Measurements from ENCODE around the gene CST6.
A peak's percentile ranks its signal among the peaks of the same experiment; 100 is the strongest.

CST6 gene, protein sequence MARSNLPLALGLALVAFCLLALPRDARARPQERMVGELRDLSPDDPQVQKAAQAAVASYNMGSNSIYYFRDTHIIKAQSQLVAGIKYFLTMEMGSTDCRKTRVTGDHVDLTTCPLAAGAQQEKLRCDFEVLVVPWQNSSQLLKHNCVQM

DNA sequence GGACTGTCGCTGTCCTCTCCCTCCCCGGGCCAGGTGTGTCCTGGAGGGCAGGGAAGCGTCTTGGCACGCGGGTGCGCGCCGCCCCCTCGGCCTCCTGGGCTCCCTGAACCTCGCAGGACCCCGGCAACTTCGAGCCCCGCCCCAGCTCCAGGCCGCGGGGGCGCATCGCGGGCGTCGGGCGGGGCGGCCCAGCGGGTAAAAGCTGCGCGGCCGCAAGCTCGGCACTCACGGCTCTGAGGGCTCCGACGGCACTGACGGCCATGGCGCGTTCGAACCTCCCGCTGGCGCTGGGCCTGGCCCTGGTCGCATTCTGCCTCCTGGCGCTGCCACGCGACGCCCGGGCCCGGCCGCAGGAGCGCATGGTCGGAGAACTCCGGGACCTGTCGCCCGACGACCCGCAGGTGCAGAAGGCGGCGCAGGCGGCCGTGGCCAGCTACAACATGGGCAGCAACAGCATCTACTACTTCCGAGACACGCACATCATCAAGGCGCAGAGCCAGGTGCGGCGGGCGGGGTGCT, at the start of gene CST6:
CST6 (plus strand) TSS at position 224 of the 519 bp plus-strand sequence; CDS start at position 261, 37 bp downstream.
- no peak for DNase-seq (ENCODE audit: low spot score)

DNA sequence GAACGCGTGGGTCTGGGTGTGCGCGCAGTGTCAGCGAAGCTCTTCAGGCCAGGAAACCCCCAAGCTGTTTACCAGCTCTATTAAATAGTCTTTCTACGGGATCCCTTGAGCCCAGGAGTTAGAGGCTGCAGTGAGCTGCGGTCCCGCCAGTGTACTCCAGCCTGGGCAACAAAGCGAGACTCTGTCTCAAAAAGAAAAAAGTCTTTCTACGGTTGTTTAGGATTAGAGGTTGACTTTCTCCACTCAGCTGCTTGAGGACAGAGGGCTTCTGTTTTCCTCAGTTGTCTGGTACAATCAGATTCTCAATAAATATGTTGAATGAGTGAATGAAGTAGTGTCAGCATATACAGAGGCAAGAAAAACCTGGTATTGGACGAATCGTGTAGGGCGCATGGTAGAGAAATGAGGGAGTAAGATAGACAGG, 49.7 kb upstream of the CST6 start:
- DNase-seq (ENCODE audit: low spot score), result no peak

DNA sequence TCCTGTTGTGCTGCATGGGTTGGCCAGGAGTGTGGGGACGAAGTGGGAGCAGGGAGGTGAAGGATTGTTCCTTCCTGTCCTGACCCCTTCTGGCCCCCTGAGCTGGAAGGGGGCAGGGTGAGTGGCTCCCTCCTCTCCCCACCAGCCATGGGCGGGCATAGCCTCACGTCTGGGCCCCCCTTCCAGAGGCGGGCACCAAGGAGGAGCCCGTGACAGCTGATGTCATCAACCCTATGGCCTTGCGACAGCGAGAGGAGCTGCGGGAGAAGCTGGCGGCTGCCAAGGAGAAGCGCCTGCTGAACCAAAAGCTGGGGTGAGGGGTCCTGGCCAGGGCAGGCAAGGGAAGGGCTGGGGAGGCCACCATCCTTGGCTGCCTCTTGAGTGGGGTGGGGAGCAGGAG, 46.9 kb upstream of the CST6 start:
- DNase-seq (ENCODE audit: low spot score), result no peak

DNA sequence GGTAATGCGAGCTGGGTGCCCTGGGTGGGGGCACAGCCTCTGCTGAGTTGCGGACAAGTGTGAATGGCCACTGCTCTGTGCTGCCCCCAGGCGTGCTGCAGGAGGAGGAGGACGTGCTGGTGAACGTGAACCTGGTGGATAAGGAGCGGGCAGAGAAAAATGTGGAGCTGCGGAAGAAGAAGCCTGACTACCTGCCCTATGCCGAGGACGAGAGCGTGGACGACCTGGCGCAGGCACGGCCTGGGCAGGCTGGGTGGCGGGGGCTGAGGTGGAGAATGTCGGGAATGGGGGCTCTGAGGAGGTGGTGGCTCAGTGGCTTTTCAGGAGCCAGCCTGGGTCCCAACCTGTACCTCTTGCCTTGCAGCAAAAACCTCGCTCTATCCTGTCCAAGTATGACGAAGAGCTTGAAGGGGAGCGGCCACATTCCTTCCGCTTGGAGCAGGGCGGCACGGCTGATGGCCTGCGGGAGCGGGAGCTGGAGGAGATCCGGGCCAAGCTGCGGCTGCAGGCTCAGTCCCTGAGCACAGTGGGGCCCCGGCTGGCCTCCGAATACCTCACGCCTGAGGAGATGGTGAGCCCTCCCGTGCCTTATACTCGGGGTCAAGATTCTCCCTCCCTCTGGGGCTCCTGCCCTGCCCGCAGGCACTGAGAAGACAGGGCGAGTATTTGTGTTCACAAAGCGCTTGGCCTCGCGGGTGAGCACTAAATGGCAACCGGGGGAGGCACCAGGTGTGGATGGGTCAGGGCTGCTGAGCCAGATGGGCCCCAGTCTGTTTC, 45.6 kb upstream of the CST6 start:
- DNase-seq (ENCODE audit: low spot score), result no peak

DNA sequence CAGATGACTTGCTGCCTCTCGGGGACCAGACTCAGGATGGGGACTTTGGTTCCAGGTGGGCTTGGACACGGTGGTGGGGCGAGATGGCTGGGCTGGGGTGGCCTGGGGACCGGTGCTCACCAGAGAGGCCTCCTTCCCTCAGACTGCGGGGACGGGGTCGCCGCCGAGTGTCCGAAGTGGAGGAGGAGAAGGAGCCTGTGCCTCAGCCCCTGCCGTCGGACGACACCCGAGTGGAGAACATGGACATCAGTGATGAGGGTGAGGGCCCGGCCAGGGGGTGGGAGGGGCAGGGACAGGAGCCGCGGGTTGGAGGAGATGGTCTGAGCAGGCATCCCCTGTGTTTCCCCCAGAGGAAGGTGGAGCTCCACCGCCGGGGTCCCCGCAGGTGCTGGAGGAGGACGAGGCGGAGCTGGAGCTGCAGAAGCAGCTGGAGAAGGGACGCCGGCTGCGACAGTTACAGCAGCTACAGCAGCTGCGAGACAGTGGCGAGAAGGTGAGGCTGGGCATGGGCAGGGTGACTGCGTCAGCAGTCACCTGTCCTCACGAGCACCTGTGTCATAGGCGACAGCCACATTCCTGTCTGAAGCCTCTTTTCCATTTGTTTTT, 44.4 kb upstream of the CST6 start:
- no peak for DNase-seq (ENCODE audit: low spot score)

DNA sequence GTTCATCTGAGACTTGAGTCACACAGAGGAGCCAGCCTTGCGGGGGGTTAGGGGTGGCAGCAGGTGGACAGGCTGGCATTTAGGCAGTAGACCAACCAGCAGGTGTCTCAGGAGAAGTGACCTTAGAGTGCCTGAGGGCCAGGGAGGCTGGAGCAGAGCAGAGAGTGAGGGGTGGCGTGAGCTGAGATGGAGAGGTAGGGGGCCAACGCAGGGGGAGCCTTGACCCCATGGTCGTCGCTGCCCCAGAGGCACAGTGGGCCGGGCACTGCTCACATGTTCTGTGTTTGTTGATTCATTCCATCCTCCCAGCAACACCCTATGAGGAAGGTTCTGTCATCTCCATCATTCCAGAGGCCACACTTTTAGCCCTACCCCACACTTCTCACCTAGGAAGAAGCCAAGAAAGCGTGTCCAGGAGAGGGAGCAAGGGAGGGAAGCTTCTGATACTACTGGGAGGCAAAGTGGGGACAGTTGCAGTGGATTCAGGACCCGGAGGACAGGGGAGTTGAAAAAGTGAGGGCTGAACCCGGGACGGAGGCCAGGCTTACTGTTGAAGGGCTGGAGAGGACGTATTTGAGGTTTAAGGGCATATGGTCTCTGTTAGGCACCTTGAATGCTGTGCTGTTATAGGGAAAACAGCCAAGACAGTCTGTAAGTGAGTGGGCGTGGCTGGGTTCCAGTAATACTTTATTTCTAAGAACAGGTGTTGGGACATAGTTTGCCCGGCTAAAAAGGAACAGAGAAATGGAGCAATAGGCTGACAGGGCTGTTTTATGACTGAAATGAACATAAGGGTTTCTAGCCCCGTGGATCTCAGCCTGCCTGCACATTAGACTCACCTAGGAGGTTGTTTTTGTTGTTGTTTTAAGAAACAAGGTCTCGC, 43.0 kb upstream of the CST6 start:
- DNase-seq (ENCODE audit: low spot score), result no peak

DNA sequence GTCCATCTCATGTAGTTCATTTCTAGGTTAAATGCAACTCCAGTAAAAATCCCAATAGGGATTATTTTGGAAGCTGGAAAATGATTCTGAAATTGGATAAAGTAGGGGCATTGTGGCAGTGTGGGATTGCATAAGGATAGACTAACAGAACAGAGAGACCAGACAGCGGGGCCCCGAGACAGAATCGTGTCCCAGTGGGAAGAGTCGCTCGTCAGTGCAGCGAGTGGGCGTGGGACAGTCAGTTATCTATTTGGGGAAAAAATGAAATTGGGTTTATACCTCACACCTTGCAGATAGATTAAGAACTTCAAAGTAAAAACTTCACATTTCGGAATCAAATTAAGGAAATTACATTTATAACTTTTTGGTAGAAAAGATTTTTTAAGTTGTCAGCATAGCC, 39.7 kb upstream of the CST6 start:
- DNase-seq (ENCODE audit: low spot score), result no peak

DNA sequence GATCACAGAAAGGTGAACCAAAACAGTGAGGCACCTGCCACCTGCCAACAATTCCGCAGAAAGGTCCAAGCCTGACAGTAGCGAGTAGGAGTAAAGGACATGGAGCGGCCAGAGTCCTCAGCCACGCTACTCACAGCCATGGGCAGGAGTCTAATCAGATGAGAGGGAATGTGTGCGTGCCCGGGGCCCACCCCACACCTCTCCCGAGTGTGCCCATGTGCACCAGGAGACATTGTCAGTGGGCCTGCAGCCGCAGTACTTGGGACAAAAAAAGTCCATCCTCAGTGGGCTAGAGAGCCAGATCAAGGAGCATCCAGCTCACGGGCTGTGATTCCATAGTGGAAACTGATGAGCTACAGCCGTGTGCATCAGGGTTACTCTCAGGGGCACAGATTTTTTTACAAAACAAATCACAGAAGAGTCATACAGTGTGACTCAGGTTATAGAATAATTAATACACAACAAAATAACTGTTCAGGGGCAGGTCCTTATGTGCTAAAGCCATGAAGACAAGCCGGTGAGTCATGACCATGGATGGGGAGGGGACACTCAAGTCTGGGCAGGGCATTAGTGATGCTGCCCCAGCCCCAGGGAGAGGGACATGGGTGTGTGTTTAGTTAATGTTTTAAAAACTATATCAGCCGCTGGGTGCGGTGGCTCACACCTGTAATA, 38.2 kb upstream of the CST6 start:
- no peak for DNase-seq (ENCODE audit: low spot score)

DNA sequence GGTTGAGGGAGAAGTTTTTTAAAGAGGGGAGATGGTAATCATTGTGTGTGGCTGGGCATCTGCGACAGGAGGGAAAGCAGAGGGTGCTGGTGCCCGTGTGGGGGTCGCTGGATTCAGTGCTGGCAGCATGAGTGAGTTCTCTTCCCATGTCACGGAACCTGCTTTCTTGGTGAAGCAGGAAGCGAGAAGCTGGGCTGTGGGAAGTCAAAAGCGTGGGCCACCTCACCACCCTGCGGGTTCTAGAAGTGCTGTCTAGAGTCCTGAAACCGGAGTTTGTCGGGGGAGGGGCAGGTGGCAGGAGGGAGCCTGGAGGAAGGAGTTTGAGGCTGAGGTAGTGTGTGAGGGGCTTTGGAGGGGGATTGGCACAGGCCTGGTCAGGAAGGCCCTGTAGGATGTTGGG, 36.0 kb upstream of the CST6 start:
- no peak for DNase-seq (ENCODE audit: low spot score)

DNA sequence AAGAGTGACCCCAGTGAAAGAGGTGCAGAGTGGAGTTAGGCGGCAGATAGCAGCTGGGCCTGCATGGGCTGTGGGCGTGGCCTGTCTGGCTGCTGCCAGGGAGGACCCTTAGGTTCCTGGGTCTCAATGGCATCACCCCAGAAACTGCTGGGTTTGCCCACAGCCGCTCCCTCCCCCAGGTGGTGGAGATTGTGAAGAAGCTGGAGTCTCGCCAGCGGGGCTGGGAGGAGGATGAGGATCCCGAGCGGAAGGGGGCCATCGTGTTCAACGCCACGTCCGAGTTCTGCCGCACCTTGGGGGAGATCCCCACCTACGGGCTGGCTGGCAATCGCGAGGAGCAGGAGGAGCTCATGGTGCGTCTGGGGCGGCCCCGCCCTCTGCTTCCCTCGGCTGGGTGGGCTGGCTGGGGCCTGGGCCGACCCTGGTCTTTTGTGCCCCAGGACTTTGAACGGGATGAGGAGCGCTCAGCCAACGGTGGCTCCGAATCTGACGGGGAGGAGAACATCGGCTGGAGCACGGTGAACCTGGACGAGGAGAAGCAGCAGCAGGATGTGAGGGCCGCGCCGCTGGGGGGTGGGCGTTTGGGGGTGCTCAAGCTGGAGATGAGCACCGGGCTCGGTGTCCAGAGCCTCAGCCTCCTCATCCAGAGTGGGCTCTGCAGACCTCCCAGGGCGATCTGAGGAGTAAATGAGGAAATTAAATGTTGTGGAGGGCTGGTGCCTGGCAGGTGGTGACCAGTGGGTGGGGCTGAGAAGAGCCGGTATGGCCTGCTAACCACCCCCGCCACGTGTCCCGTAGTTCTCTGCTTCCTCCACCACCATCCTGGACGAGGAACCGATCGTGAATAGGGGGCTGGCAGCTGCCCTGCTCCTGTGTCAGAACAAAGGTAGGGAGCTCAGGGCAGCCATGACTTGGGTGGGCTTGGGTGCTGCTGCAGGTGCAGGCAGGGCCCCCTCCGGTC, 35.3 kb upstream of the CST6 start:
- DNase-seq (ENCODE audit: low spot score), result peak; percentile 5

DNA sequence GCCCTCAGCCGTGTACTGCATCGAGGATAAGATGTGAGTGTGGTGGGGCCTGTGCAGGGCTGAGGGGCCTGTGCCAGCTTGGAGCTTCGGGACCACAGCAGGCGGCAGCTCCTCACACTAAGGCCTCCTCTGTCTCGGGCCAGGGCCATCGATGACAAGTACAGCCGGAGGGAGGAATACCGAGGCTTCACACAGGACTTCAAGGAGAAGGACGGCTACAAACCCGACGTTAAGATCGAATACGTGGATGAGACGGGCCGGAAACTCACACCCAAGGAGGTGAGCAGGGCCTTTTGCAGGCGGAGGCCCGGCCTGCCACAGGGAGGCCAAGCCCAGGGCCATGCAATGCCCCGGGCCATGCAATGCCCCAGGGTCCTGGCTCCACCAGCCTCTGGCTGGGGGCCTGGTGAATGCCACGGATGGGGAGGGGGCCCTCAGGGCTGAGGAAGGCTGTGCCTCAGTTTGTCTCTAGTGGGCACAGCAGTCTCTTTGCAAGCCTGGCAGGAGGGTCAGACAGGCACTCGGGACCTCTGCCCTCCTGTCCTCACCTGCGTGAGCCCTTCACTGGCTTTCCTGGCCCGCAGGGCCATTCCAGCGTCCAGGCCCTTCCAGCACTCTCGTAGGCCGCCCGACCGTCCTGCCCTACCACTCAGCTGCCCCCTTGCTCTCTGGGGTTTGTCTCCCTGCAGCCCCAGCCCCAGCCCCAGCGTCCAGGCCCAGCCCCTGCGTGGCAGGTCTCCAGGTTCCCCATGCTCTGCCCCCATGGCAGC, 34.0 kb upstream of the CST6 start:
- peak; percentile 3 for DNase-seq (ENCODE audit: low spot score)

DNA sequence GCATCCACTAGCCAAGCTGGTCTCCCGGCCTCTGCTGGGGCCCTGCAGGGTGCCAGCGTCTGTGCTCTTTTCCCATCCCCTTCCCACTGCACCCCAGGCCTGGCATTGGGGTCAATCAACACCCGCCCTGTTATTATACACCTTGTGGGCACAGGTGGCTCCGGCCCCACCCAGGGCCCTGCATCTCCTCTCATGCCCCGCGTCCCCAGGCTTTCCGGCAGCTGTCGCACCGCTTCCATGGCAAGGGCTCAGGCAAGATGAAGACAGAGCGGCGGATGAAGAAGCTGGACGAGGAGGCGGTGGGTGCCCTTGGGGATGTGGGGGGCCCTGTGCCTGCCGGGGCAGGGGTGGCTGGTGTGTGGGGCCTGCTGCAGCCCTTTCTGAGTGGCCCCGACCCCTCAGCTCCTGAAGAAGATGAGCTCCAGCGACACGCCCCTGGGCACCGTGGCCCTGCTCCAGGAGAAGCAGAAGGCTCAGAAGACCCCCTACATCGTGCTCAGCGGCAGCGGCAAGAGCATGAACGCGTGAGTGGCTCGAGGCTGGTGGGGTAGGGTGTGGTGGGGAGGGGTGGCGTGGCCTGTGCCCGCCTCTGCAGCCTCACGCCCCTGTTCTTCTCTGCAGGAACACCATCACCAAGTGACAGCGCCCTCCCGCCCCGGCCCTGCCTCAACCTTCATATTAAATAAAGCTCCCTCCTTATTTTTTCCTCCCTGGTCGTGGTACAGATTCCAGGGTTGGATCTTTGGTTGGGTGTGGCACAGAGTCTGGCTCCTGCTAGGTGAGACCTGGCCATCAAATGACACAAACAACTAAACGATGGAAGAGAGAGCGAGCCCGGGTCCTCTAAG, 33.2 kb upstream of the CST6 start:
- DNase-seq (ENCODE audit: low spot score), result no peak

DNA sequence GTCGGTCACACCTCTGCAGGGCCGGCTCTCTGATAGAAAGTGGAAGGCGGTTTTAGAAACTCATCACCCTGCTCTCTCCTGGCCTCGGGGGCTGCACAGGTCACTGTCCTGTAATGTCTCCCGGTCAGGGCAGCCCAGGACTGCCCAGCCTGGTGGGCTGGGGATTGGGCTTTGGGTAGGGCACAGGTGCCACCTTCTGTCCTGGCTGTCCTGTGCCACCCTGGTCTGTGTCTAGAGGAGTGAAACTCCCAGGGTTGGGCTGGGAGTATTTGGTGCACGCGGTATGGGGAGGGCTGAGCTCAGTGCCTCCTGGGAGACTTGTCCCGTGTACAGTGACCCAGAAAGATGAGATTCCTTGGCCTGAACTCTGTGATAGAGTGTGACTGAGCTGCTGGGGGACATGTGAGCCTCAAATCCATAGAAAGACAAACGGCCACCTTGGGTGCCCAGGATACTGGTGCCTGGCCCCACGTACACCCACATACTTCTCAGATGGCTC, 32.5 kb upstream of the CST6 start:
- DNase-seq (ENCODE audit: low spot score), result no peak

DNA sequence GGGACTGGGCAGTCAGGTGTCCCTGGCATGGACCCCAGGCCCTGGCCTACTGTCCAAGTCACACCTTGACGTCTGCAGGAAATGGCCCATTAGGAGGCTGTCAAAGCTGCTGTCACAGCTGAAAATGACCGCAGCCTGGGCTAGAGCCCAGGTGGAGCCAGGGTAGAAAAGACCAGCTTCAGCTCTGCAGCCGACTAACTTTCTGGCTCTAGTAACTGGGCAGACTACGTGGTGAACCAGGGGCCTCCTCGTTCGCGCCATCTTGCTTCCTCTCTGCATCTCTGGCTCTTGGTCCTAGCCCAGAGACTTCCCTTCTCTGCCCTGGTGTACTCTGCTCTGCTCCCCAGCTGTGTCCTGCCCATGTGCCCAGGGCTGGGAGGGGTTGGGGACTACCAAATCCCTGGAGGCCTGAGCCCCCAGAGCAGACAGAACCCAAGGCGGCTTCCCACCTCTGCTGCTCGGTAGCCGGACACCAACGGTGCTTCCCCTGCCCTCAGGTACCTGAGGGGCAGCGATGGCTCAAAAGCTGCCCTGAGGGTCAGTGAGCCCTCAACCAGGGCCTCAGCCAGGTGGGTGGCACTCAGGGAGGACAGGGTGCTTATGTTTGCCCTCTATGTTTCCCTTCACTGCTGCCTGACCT, 30.6 kb upstream of the CST6 start:
- DNase-seq (ENCODE audit: low spot score), result no peak

DNA sequence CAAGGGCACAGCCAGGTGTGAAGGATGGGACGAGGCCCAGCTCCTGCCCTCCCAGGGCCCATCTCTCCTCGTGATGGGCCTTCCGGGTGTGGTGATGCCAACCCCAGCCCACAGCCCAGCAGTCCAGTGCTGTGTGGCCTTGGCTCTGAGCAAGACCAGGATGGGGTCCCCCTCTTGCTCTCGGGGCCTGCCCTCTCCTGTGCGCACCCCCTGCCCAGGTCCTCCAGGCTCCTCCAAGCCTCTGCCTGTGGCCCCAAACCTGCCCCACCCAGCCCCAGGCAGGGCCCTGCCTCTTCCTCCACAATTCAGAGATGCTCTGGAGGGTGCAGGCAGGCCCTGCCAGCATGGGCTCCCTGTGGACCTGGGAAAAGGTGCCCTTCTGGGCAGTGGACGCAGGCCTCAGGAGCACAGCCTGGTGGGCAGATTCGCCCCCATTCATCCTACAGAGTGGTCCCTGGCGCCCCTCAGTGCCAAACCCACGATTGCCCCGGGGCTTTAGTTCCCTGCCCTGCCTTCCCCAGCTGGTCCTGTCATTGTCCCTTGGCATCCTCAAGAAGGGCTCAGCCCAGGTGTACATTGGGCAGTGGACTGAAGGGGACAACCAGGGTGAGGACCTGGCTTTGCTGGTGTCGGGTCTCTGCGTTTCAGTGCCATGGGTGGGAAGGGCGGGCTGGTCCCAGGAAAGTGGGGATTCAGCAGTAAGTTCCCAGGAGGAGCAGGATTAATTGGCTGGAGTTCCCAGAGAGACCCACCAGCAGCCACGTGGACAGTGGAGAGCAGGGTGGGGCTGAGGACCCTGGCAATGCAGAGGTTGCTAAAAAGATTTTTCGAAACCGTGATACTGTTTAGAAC, 29.6 kb upstream of the CST6 start:
- no peak for DNase-seq (ENCODE audit: low spot score)

DNA sequence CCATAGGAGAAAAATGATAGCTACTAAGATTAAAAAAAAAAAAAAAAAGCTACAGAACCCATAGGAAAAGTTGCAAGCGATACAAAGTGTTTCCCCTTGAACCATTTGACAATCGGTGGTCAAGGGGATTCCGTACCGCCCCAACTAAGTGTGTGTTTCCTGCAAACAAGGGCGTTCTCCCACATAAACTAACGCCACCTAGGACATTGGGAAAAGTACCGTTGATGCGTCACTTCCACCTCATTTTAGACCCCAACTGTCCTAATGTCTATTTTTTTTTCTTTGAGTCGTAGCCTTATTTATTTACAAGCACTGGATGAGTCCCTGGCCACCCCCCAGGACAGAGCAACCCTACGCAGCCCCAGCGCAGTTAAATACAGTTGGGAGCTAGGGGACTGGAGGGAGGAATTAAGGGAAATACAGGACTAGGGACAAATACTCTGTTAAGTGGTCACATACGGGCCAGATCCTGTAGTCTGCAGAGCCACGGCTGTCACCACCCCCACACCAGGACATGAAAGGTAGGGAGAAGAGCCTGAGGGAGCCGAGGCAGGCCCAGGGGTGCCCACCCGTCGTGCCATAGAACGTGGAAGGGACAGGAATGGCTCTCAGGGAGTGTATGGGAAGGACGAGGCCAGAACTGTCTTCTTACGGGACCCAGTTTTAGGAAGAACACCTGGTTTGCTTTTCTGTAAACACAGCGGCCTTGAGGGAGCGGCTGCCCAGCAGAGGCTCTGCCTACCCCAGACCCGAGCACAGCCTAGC, 28.8 kb upstream of the CST6 start:
- no peak for DNase-seq (ENCODE audit: low spot score)
